Liver (tissue), 9 donors: ENCODE measurements around the gene PPP2R3B. TPM values are rescaled to one million over a fixed set of nuclear protein-coding genes. Genes with fewer than 3 reads are reported as not detected.

ENCODE experiments used
- DNase-seq: peaks from one replicate; pipeline ENCODE4 v3.0.0-alpha.2; 2017; ENCODE audit warnings: low spot score
- H3K27ac ChIP-seq, 2 donors: one replicate each; pipeline ENCODE4 v1.7.0; 2013; ENCODE audit warnings: inconsistent platforms in 2 of 2, low read length in 2 of 2, control low read depth in 1 of 2, low read depth in 1 of 2, mild to moderate bottlenecking in 1 of 2
- H3K27me3 ChIP-seq, 4 donors: one replicate each; pipeline versions ENCODE4 v1.6.1 to v1.7.0; 2013; ENCODE audit warnings: low read length in 3 of 4, inconsistent platforms in 1 of 4, mild to moderate bottlenecking in 1 of 4, moderate library complexity in 1 of 4; ENCODE audit not compliant: control insufficient read depth in 4 of 4, insufficient read depth in 4 of 4
- H3K36me3 ChIP-seq, 4 donors: one replicate each; pipeline versions ENCODE4 v1.6.1 to v1.7.0; 2013; ENCODE audit warnings: low read length in 3 of 4, mild to moderate bottlenecking in 3 of 4, low read depth in 1 of 4, moderate library complexity in 1 of 4; ENCODE audit not compliant: control insufficient read depth in 4 of 4, insufficient read depth in 3 of 4
- H3K4me1 ChIP-seq, 4 donors: one replicate each; pipeline versions ENCODE4 v1.6.1 to v1.7.0; 2013; ENCODE audit warnings: low read length in 3 of 4, mild to moderate bottlenecking in 3 of 4, moderate library complexity in 1 of 4; ENCODE audit not compliant: control insufficient read depth in 4 of 4, insufficient read depth in 4 of 4
- H3K4me3 ChIP-seq, 3 donors: one replicate each; pipeline versions ENCODE4 v1.6.1 to v1.7.0; 2013; ENCODE audit warnings: low read length in 3 of 3, control low read depth in 1 of 3, low read depth in 1 of 3, mild to moderate bottlenecking in 1 of 3
- H3K9ac ChIP-seq, 2 donors: one replicate each; pipeline ENCODE4 v1.7.0; 2013; ENCODE audit warnings: low read length in 2 of 2, mild to moderate bottlenecking in 2 of 2, moderate library complexity in 2 of 2, control low read depth in 1 of 2, low read depth in 1 of 2
- H3K9me3 ChIP-seq, 4 donors: one replicate each; pipeline versions ENCODE4 v1.6.1 to v1.7.0; 2013; ENCODE audit warnings: low read length in 3 of 4; ENCODE audit not compliant: control insufficient read depth in 4 of 4
- EGR1 ChIP-seq, 2 donors: IDR thresholded peaks; 2 replicates each; pipeline ENCODE4 v1.6.1; 2016 to 2018; ENCODE audit warnings: antibody characterized with exemption in 2 of 2, low read depth in 2 of 2
- FOXA1 ChIP-seq: IDR thresholded peaks from 2 replicates; pipeline ENCODE4 v1.6.1; 2016; ENCODE audit warnings: antibody characterized with exemption
- FOXA2 ChIP-seq: IDR thresholded peaks from 2 replicates; pipeline ENCODE4 v1.6.1; 2016; ENCODE audit warnings: antibody characterized with exemption
- GABPA ChIP-seq, 2 donors: IDR thresholded peaks in 1 of 2; conservative IDR thresholded peaks in 1 of 2; 2 replicates each; pipeline ENCODE4 v1.6.1; 2016; ENCODE audit warnings: antibody characterized with exemption in 2 of 2, mild to moderate bottlenecking in 1 of 2, moderate library complexity in 1 of 2
- HNF4G ChIP-seq: IDR thresholded peaks from 2 replicates; pipeline ENCODE4 v1.6.1; 2016; ENCODE audit warnings: antibody characterized with exemption
- NR2F2 ChIP-seq: IDR thresholded peaks from 2 replicates; pipeline ENCODE4 v1.6.1; 2016; ENCODE audit warnings: antibody characterized with exemption
- RAD21 ChIP-seq, 2 donors: IDR thresholded peaks; 2 replicates each; pipeline ENCODE4 v1.6.1; 2016; ENCODE audit warnings: antibody characterized with exemption in 2 of 2, mild to moderate bottlenecking in 2 of 2
- REST ChIP-seq: IDR thresholded peaks from 2 replicates; pipeline ENCODE4 v1.6.1; 2016; ENCODE audit warnings: antibody characterized with exemption, mild to moderate bottlenecking
- SP1 ChIP-seq: IDR thresholded peaks from 2 replicates; pipeline ENCODE4 v1.6.1; 2018; ENCODE audit warnings: antibody characterized with exemption, mild to moderate bottlenecking
- TAF1 ChIP-seq: conservative IDR thresholded peaks from 2 replicates; pipeline ENCODE4 v1.6.1; 2016; ENCODE audit warnings: antibody characterized with exemption, mild to moderate bottlenecking
- YY1 ChIP-seq: IDR thresholded peaks from 2 replicates; pipeline ENCODE4 v1.6.1; 2016; ENCODE audit warnings: antibody characterized with exemption, mild to moderate bottlenecking
- ZBTB33 ChIP-seq: IDR thresholded peaks from 2 replicates; pipeline ENCODE4 v1.6.1; 2016; ENCODE audit warnings: antibody characterized with exemption
- WGBS: extraction: QIAGEN DNeasy Blood & Tissue Kit; methylation state at CpG from one replicate; pipeline ENCODE4 v1.1.7; 2013; 5-methylcytosine and 5-hydroxymethylcytosine counted together
- polyA plus RNA-seq, 2 donors: library from polyadenylated mRNA; stranded (reverse) in 1 of 2; unstranded in 1 of 2; fragments of 200-250 nt in 1 of 2; fragments of >200 nt in 1 of 2; fragmentation: Nextera tagmentation in 1 of 2; extraction: Ambion mirVana in 1 of 2; gene quantifications; one replicate each; pipeline versions ENCODE4 v1.2.1 to v1.2.3, GENCODE V29; 2013 to 2015
- total RNA-seq, 2 donors: library from RNA; depleted of rRNA; stranded (reverse); fragments of >200 nt; gene quantifications; one replicate each; pipeline ENCODE4 v1.2.3, GENCODE V29; 2014
- TF ChIP-seq, protein P1 (sequence below): IDR thresholded peaks from 2 replicates; pipeline ENCODE4 v1.6.1; 2016; ENCODE audit warnings: antibody characterized with exemption
- donor health status: healthy.
- donor health status: healthy.
- donor health status: healthy.
- donor health status: healthy.
- donor health status: healthy.

Gene PPP2R3B
- total and polyA plus RNA-seq, 4 donors = 1.2 to 8.2 (median 4.3) TPM

DNA sequence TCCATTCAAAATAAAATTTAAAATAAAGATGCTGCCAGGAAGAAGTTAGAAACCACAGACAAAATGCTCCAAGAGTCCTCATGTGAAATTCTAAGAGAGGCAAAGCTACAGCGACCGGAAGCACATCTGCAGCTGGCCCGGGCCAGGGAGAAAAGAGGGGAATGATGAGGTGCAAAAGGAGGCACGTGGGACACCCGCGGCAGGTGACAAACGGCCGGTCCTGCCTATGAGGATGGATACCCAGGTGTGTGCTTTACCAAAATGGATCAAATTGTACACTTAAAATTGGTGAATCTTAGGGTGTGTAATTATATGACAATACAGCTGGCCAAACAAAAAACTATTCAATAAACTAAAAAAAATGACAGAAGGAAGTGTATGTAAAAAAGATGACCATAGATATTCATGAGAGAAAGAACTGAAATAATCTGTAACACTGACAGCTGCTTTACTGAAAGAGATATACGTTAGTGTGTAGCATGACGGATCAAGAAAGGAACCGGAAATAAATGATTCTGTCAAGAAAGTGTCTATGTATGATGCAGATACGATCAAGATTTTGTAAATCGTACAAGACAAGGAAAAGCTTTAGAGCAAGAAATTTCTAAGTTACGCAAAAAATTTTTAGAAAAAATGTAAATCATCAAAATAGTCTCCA, 29.5 kb downstream of the PPP2R3B start:
- peaks cover 0 to 16% (median 5%) of the 10 kb centered on the region in 4 donors for H3K36me3 ChIP-seq
- TF ChIP-seq HNF4G (no peak), NR2F2 (no peak)
- no peaks in the 10 kb centered on the region for H3K4me1 ChIP-seq
- no peaks in the 10 kb centered on the region for H3K27me3 ChIP-seq
- peaks cover 0 to 6% (median 1%) of the 10 kb centered on the region in 4 donors for H3K9me3 ChIP-seq
- DNase-seq = no peak
- no peak overlapping the region for H3K9ac ChIP-seq
- 92% methylated on average over 14 of the region's 14 CpGs for WGBS
- no peak overlapping the region for H3K27ac ChIP-seq
- no peak overlapping the region for H3K4me3 ChIP-seq

GRCh38 chrX:356385-357034, 30.2 kb downstream of the PPP2R3B start:
- peaks cover 0 to 16% (median 5%) of the 10 kb centered on the region in 4 donors for H3K36me3 ChIP-seq

DNA sequence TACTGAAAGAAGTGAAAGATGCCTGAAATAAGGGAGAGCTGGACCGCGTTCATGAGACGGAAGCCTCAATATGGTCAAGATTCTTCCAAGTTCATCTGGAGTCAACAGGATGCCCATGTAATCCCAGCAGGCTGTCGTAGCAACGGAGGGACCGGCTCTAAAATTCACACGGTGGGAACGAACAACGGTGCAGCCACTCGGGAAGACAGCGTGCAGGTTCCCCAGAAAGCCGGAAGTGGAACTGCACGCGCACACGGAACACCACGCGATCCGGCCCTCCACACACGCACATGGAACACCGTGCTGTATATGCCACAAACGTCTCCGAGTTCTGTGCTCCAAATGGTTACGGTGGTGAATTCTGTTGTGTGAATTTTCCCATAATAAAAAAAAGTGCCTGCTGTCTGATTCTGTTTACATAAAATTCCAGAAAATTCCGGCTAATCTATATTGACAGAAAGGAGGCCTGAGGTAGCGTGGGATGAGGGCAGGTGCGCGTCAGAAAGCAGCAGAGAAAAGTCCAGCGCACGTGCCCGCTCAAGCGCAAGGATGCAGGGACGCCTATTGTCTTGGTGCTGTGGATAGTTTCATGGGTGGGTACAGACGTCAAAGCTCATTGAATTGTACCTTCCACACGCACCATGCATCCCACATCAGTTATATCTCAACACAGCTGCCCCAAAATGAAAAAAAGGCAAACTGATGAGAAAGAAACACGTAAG, 31.2 kb downstream of the PPP2R3B start:
- no peak overlapping the region for H3K27ac ChIP-seq
- H3K4me1 ChIP-seq = no peaks in the 10 kb centered on the region
- DNase-seq = no peak
- H3K4me3 ChIP-seq = no peak overlapping the region
- H3K36me3 ChIP-seq = peaks cover 0 to 12% (median 5%) of the 10 kb centered on the region in 4 donors
- H3K27me3 ChIP-seq = no peaks in the 10 kb centered on the region
- H3K9me3 ChIP-seq = peaks cover 0 to 4% (median 1%) of the 10 kb centered on the region in 4 donors
- H3K9ac ChIP-seq = no peak overlapping the region
- WGBS = 97% methylated on average over 35 of the region's 35 CpGs
- no peak for TF ChIP-seq HNF4G
- no peak for TF ChIP-seq FOXA1
- TF ChIP-seq SP1 = no peak
- TF ChIP-seq ZBTB33 = no peak
- TF ChIP-seq, protein P1, sequence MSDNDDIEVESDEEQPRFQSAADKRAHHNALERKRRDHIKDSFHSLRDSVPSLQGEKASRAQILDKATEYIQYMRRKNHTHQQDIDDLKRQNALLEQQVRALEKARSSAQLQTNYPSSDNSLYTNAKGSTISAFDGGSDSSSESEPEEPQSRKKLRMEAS = no peak
- TF ChIP-seq TAF1 = no peak
- TF ChIP-seq GABPA (IDR thresholded peaks at IDR 0.05 in 1 of 2, conservative IDR thresholded peaks at IDR 0.05 in 1 of 2) = no peak
- no peak for TF ChIP-seq FOXA2
- no peak for TF ChIP-seq EGR1 (IDR thresholded peaks at IDR 0.05; ENCODE audit: low read depth in 2 of 2)
- no peak for TF ChIP-seq RAD21 (IDR thresholded peaks at IDR 0.05)
- no peak for TF ChIP-seq YY1

More at GRCh38 chrX:356385-357034, 30.2 kb downstream of the PPP2R3B start:
- Histone ChIP-seq H3K4me1 (no peaks in the 10 kb centered on the region), H3K9ac (no peak overlapping the region), H3K27me3 (no peaks in the 10 kb centered on the region), H3K4me3 (no peak overlapping the region), H3K9me3 (peaks cover 0 to 6% (median 1%) of the 10 kb centered on the region in 4 donors), H3K27ac (no peak overlapping the region)
- 95% methylated on average over 17 of the region's 17 CpGs for WGBS
- DNase-seq = no peak
- TF ChIP-seq TAF1 (no peak), RAD21 (IDR thresholded peaks at IDR 0.05) (no peak), YY1 (no peak), HNF4G (no peak), REST (no peak), NR2F2 (no peak)
